Measurements from ENCODE around the gene NUDT16L1.

GRCh38 chr16:4687416-4687815, 5.9 kb upstream of the NUDT16L1 start:
- TF ChIP-seq, protein P1, sequence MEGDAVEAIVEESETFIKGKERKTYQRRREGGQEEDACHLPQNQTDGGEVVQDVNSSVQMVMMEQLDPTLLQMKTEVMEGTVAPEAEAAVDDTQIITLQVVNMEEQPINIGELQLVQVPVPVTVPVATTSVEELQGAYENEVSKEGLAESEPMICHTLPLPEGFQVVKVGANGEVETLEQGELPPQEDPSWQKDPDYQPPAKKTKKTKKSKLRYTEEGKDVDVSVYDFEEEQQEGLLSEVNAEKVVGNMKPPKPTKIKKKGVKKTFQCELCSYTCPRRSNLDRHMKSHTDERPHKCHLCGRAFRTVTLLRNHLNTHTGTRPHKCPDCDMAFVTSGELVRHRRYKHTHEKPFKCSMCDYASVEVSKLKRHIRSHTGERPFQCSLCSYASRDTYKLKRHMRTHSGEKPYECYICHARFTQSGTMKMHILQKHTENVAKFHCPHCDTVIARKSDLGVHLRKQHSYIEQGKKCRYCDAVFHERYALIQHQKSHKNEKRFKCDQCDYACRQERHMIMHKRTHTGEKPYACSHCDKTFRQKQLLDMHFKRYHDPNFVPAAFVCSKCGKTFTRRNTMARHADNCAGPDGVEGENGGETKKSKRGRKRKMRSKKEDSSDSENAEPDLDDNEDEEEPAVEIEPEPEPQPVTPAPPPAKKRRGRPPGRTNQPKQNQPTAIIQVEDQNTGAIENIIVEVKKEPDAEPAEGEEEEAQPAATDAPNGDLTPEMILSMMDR (IDR thresholded peaks at IDR 0.05) = no peak
- TF ChIP-seq POLR2A (IDR thresholded peaks at IDR 0.05) = no peak
